NOMO-1 treated with DMSO at 0.1 percent for 48 hours (cell line): ENCODE results near the gene NPY1R.

Experiments used
- DNase-seq: peaks from one replicate; lab custom pipeline; 2025; ENCODE audit not compliant: unreplicated experiment; lab: John Stamatoyannopoulos, UW

Gene NPY1R

DNA sequence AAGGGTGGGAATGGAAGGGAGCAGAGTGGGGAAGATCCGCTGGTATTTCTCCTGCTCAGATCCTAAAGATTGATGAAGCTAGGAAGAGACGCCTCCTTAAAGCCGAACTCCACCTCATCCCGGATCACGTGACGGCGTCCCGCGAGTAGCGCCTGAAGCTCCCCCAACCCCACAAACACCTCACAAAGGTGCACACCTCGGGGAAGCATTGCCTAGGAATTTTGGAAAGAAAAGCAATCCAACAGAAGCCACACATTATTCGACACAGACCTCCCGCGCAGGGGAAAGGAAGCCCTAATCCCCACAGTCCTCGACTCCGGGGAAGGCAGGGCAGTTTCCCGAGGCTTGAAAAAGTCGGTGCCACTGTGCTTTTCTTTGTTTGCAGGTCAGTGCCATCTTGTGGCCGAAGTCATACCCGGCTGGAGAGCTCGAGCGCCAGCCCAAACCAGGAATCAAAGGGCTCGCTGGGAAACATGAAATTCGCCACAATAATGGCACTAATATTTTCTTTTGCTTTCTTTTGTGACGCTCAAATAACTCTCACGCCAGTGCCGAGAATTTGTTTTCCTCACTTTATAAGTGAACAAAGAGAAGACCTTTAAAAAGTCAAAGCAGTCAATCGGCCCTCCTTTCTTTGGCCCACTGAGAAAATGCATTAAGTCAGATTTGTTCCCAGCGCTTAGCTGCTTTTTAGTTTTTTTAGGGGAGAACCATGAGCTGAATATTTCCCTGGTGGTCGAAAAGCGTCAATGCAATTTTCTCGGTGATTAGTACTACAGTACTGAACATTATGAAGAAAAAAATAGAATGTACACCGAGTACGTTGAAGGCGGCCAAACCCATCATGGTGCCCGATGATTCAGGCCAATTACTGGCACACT is at the start of gene NPY1R:
Gene NPY1R (minus strand): TSS at position 71 of the 881 bp plus-strand sequence. CDS start 6,042 bp downstream, outside the sequence.
- DNase-seq, result peak; percentile 59

- DNase-seq, result peak; percentile 11
Measured at GRCh38 chr4:163380703-163381102, 48.3 kb upstream of the NPY1R start.

- DNase-seq, result no peak
Measured at GRCh38 chr4:163378661-163379060, 46.3 kb upstream of the NPY1R start.

DNA sequence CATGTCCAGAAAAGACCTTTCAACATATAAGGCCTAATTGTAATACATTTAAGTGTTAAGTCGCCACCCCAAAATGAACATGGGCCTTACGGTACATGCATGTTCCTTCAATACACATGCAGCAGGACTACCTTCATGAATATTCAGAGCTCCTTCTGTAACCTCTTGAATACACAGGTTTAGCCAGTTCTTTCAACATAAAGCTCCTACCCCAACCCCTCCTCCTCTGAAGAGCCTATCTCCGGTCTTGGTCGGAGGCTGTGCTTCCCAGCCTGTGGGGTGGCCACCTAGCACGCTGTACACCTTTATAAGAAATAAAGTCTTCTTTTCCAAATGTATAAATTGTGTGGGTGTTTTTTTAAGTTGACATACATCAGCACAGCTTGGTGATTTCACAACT is 39.6 kb upstream of the NPY1R start:
- no peak for DNase-seq

- peak; percentile 14 for DNase-seq
Measured at GRCh38 chr4:163367651-163368050, 35.3 kb upstream of the NPY1R start.

- no peak for DNase-seq
Measured at GRCh38 chr4:163356104-163356503, 23.7 kb upstream of the NPY1R start.

- no peak for DNase-seq
Measured at GRCh38 chr4:163353054-163353453, 20.7 kb upstream of the NPY1R start.

GRCh38 chr4:163350672-163351071 is 18.3 kb upstream of the NPY1R start:
- no peak for DNase-seq

GRCh38 chr4:163344147-163345125 is 12.0 kb upstream of the NPY1R start:
- no peak for DNase-seq

DNA sequence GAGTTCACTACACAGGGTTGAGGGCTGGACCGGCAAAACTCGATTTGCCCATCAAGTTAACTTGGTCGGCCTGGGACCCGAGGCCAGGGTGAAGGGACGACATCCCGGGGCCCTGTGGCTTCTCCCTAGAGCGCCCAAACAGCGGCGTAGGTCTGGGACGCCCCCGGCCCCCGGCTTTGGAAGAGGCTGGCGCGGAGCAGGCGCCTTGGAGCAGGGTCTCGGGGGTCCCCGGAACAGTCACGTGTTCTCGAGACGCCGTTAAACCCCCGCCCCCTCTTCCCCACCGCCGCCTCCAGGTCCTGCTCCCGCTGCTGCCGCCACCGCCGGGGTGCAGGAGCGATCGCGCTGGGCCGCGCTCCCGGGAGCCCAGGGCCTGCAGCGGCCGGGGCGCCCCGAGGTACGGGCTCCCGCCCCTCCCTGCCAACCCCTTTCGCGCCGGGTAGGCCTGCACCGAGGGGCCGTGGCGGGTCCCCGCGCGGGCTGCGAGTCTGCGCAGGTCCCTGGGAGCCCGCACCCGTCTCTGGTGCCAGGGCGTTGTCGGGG is 11.3 kb upstream of the NPY1R start, which contains the start of gene NPY5R:
Gene NPY5R (plus strand): TSS at position 289 of the 543 bp plus-strand sequence. CDS start 6,382 bp downstream, outside the sequence.
- DNase-seq, result no peak

DNA sequence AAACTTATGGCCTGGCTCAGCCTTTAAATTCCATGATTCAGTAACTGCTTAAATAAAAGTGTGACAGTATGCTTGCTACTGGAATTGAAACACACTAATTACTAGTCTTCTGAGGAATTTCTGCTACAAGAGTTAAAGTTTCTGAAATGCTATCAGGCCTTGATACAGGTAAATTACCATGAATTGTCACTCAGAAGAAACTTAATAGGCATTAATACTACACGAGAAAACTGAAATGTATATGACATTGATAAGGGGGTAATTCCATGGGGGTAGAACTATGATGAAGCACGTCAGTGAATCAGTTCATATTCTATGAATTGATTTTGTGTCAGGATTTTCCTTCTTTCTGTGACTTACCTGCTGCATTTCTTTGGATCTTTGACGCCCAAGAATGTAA is 3.0 kb upstream of the NPY1R start:
- no peak for DNase-seq

GRCh38 chr4:163331629-163332376 is 593 bp downstream of the NPY1R start:
- no peak for DNase-seq

GRCh38 chr4:163330916-163331628 is 1.3 kb downstream of the NPY1R start:
- no peak for DNase-seq

DNA sequence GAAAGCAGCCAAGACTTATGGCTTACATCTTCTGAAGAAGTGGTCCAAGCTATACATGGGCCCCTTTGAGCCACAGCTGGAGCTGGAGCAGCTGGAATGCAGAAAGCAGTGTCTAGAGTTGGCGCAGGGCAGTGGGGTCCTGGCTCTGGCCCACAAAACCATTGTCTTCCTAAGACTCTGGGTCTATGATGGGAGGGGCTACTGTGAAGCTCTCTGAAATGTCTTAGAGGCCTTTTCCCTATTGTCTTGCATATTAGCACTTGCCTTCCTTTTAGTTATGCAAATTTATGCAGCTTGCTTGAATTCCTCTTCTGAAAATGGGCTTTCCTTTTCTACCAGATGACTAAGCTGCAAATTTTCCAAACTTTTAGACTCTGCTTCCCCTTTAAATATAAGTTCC is 15.3 kb downstream of the NPY1R start:
- DNase-seq, result no peak

GRCh38 chr4:163309466-163309865 is 22.9 kb downstream of the NPY1R start:
- DNase-seq, result no peak

DNA sequence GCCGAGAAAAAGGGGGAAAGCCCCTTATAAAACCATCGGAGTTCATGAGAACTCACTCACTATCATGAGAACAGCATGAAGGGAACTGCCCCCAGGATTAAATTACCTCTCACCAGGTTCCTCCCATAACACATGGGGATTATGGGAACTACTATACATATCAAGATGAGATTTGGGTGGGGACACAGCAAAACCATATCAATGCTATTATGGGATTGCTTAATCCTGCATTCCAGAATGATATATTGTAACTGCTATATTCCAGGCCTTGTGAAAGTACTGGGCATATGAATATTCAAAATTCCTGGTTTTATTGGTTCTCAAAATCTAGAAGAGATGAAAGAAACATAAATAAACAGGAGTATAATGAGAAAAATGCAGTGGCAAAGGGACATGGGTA is 29.3 kb downstream of the NPY1R start:
- no peak for DNase-seq

GRCh38 chr4:163300445-163300844 is 32.0 kb downstream of the NPY1R start:
- DNase-seq, result no peak

GRCh38 chr4:163295138-163295537 is 37.3 kb downstream of the NPY1R start:
- no peak for DNase-seq

GRCh38 chr4:163284304-163284703 is 48.1 kb downstream of the NPY1R start:
- DNase-seq, result peak; percentile 38
